HepG2 (cell line): ENCODE measurements around the gene PA2G4. TPM values are rescaled to one million over a fixed set of nuclear protein-coding genes. Genes with fewer than 3 reads are reported as not detected.

Experiments
- ATAC-seq: fragments of 200-7000 bp; cut with Tn5 transposase; 3 replicates; pipeline ENCODE4 v1.9.1; 2020; ENCODE audit warnings: mild to moderate bottlenecking, moderate library complexity
- BruUV-seq: library from RNA; stranded (reverse); fragments of 400-500 nt; replicated peaks from 2 replicates; lab custom pipeline; 2021; lab: Mats Ljungman, UMichigan
- CTCF ChIA-PET: fragments of 300-600 bp; formaldehyde crosslinking; extraction: SDS; loops from one replicate; lab custom pipeline; 2021; ENCODE audit warnings: low total read pairs, inconsistent platforms, low intra/inter-chr PET ratio; lab: Yijun Ruan, JAX
- POLR2A ChIA-PET: fragments of 350-600 bp; sonication (Branson Sonifier 250); formaldehyde crosslinking; loops from one replicate; lab custom pipeline; 2020; ENCODE audit warnings: antibody characterized with exemption, inconsistent platforms; lab: Yijun Ruan, JAX
- DNase-seq: peaks from one replicate; pipeline ENCODE4 v3.0.0-alpha.2; 2015; ENCODE audit warnings: low spot score
- FAIRE-seq: peaks from 3 replicates; lab custom pipeline; 2011; peaks lifted over from hg19 to GRCh38; lab: Jason Lieb, UNC
- H2AFZ ChIP-seq: one replicate; pipeline ENCODE4 v1.6.1; 2011; ENCODE audit warnings: low read length, inconsistent platforms
- H3K27ac ChIP-seq: fragments of 300-600 bp; 3 replicates; pipeline ENCODE4 v1.8.0; 2011; ENCODE audit warnings: mixed run types, mild to moderate bottlenecking, mixed read lengths, low read length, inconsistent platforms; ENCODE audit not compliant: insufficient read depth; ENCODE audit errors: extremely low read length
- H3K27me3 ChIP-seq, 2 experiments: fragments of 200-600 bp in 1 of 2; 2 replicates in 1 of 2; 3 replicates in 1 of 2; pipeline versions ENCODE4 v1.6.0 to v1.8.0; 2011; ENCODE audit warnings: low read length in 2 of 2, mild to moderate bottlenecking in 2 of 2, moderate library complexity in 2 of 2, inconsistent platforms in 1 of 2; ENCODE audit not compliant: insufficient read depth in 2 of 2, control insufficient read depth in 1 of 2
- H3K36me3 ChIP-seq, 2 experiments: fragments of 200-600 bp in 1 of 2; replicated peaks in 1 of 2; 2 replicates in 1 of 2; 3 replicates in 1 of 2; pipeline versions ENCODE4 v1.5.1 to v1.8.0; 2011; ENCODE audit warnings: low read length in 2 of 2, inconsistent platforms in 1 of 2; ENCODE audit not compliant: insufficient read depth in 2 of 2, control insufficient read depth in 1 of 2
- H3K4me1 ChIP-seq: 2 replicates; pipeline ENCODE4 v1.5.1; 2012; ENCODE audit warnings: low read length, inconsistent platforms; ENCODE audit not compliant: insufficient read depth
- H3K4me2 ChIP-seq: 2 replicates; pipeline ENCODE4 v1.6.0; 2011; ENCODE audit warnings: low read depth, low read length, inconsistent platforms
- H3K4me3 ChIP-seq, 3 experiments: fragments of 200-600 bp in 1 of 3; sonication (generic), shearing (Covaris generic) in 1 of 3; replicated peaks in 1 of 3; 2 replicates each; pipeline ENCODE4 v1.5.1; 2011 to 2016; ENCODE audit warnings: low read length in 3 of 3, inconsistent platforms in 2 of 3, low read depth in 2 of 3, mild to moderate bottlenecking in 2 of 3, control low read depth in 1 of 3, mixed read lengths in 1 of 3; ENCODE audit not compliant: insufficient read depth in 1 of 3
- H3K79me2 ChIP-seq: one replicate; pipeline ENCODE4 v1.6.1; 2011; ENCODE audit warnings: low read length, inconsistent platforms; ENCODE audit not compliant: insufficient read depth
- H3K9ac ChIP-seq: 2 replicates; pipeline ENCODE4 v1.6.0; 2011; ENCODE audit warnings: mild to moderate bottlenecking, low read depth, low read length, inconsistent platforms; ENCODE audit not compliant: insufficient read depth
- H3K9me3 ChIP-seq: 2 replicates; pipeline ENCODE4 v1.5.1; 2012; ENCODE audit warnings: mild to moderate bottlenecking, low read length
- H4K20me1 ChIP-seq: 2 replicates; pipeline ENCODE4 v1.6.0; 2011; ENCODE audit warnings: inconsistent platforms, mild to moderate bottlenecking, low read length, moderate library complexity; ENCODE audit not compliant: insufficient read depth
- AKAP8 ChIP-seq: sonication (generic); formaldehyde crosslinking; IDR thresholded peaks from 2 replicates; pipeline ENCODE4 v1.5.1; 2020; ENCODE audit warnings: mild to moderate bottlenecking, missing genetic modification reagents
- ARID5B ChIP-seq: IDR thresholded peaks from 2 replicates; pipeline ENCODE4 v1.4.0; 2020; ENCODE audit warnings: mild to moderate bottlenecking, missing genetic modification reagents
- CCAR2 ChIP-seq: fragments of 200-400 bp; formaldehyde crosslinking; optimal IDR thresholded peaks from 2 replicates; pipeline ENCODE3; 2018; ENCODE audit warnings: low read depth, mild to moderate bottlenecking, low read length, moderate library complexity
- CTCF ChIP-seq: sonication (generic); formaldehyde crosslinking; IDR thresholded peaks from 2 replicates; pipeline ENCODE4 v1.5.0; 2020; ENCODE audit warnings: mild to moderate bottlenecking, missing genetic modification reagents, moderate library complexity
- HDAC1 ChIP-seq: sonication (generic); formaldehyde crosslinking; IDR thresholded peaks from 2 replicates; pipeline ENCODE4 v1.5.1; 2020; ENCODE audit warnings: mild to moderate bottlenecking, missing genetic modification reagents
- HDAC2 ChIP-seq: sonication (generic); formaldehyde crosslinking; IDR thresholded peaks from 2 replicates; pipeline ENCODE4 v1.4.0; 2020; ENCODE audit warnings: missing genetic modification reagents
- LCORL ChIP-seq, 2 experiments: fragments of 450-650 bp in 1 of 2; sonication (generic) in 1 of 2; formaldehyde crosslinking in 1 of 2; IDR thresholded peaks; 2 replicates each; pipeline versions ENCODE4 v1.5.0 to v1.6.1; 2017 to 2020; ENCODE audit warnings: antibody characterized with exemption in 1 of 2, missing genetic modification reagents in 1 of 2
- MED8 ChIP-seq: sonication (generic); formaldehyde crosslinking; IDR thresholded peaks from 2 replicates; pipeline ENCODE4 v1.8.1; 2023; ENCODE audit warnings: mild to moderate bottlenecking, missing genetic modification reagents; ENCODE audit not compliant: insufficient replicate concordance
- NBN ChIP-seq: fragments of 450-650 bp; conservative IDR thresholded peaks from 2 replicates; pipeline ENCODE4 v1.6.1; 2017
- POGZ ChIP-seq: sonication (generic); formaldehyde crosslinking; IDR thresholded peaks from 2 replicates; pipeline ENCODE4 v1.4.0; 2020; ENCODE audit warnings: mild to moderate bottlenecking, missing genetic modification reagents
- SOX5 ChIP-seq: IDR thresholded peaks from 2 replicates; pipeline ENCODE4 v1.6.1; 2016; ENCODE audit warnings: borderline replicate concordance
- ZNF280D ChIP-seq: sonication (generic); formaldehyde crosslinking; IDR thresholded peaks from 2 replicates; pipeline ENCODE4 v1.5.1; 2020; ENCODE audit warnings: mild to moderate bottlenecking, missing genetic modification reagents
- ZNF652 ChIP-seq: IDR thresholded peaks from 2 replicates; pipeline ENCODE4 v1.6.1; 2016; ENCODE audit warnings: low read depth, borderline replicate concordance
- ZNF7 ChIP-seq: IDR thresholded peaks from 2 replicates; pipeline ENCODE4 v1.6.1; 2016; ENCODE audit warnings: missing biosample characterization, missing genetic modification reagents
- ZNF703 ChIP-seq: sonication (generic); formaldehyde crosslinking; IDR thresholded peaks from 2 replicates; pipeline ENCODE4 v1.5.1; 2020; ENCODE audit warnings: missing genetic modification reagents, mild to moderate bottlenecking, moderate library complexity, borderline replicate concordance
- WGBS: methylation state at CpG from one replicate; pipeline ENCODE4 v1.1.6; 2017; ENCODE audit warnings: low lambda C conversion rate; 5-methylcytosine and 5-hydroxymethylcytosine counted together
- in situ Hi-C: cut with HindIII; loops from 2 replicates; pipeline ENCODE4 v1.10.0; 2017; ENCODE audit warnings: low pct_unique_long_range_greater_than_20kb; ENCODE audit not compliant: extremely low pct_ligation_motif_present
- intact Hi-C: fragments of 100-400 bp; cut with micrococcal nuclease; formaldehyde crosslinking; loops from one replicate; pipeline ENCODE4 v1.10.0; 2022; ENCODE audit not compliant: unreplicated experiment
- polyA plus RNA-seq, 8 experiments: library from polyadenylated mRNA; depleted of rRNA in 3 of 8; stranded (reverse) in 7 of 8; unstranded in 1 of 8; fragments of >200 nt; fragmentation: Illumina TruSeq in 4 of 8; extraction: Trizol in 4 of 8; gene quantifications; 2 replicates each; pipeline versions ENCODE4 v1.2.1 to v1.2.3, GENCODE V29; 2011 to 2016; ENCODE audit warnings: low read depth in 4 of 8, missing spikeins in 1 of 8, mixed read lengths in 1 of 8; ENCODE audit not compliant: insufficient read depth in 1 of 8
- total RNA-seq, 5 experiments: library from RNA; depleted of rRNA; stranded (reverse); fragments of >200 nt; fragmentation: Illumina TruSeq; extraction: Trizol; gene quantifications; 2 replicates each; pipeline ENCODE4 v1.2.3, GENCODE V29; 2016; ENCODE audit warnings: low read depth in 1 of 5

The PA2G4 gene
- total and polyA plus RNA-seq, 2 of the 13 experiments (the other 11 are each of a cell fraction or from before 2014, with no cell fraction given) = 147 to 240 TPM

- TF ChIP-seq MED8 (CRISPR knock-in tag) = no peak
- no peak for TF ChIP-seq ZNF652 (CRISPR knock-in tag)
- TF ChIP-seq ZNF280D (CRISPR knock-in tag) = no peak
- TF ChIP-seq HDAC1 (CRISPR knock-in tag) = no peak
- TF ChIP-seq ZNF703 = no peak
- no peak for TF ChIP-seq POGZ (CRISPR knock-in tag)
- TF ChIP-seq, all 625 proteins: peak for 10
These were observed 22.0 kb upstream of the PA2G4 start (continued) for GRCh38 chr12:56082382-56082781.

GRCh38 chr12:56082967-56083366, 21.4 kb upstream of the PA2G4 start:
- ChIA-PET CTCF (no interaction called here), POLR2A (interaction anchor here (3.7 to 10.2 kb wide), 4 partner anchors 8 to 35 kb away, joined by 37 to 279 read pairs (median 81); partner anchors contain the start of genes PA2G4, RPL41 and ZC3H10)
- peak overlapping the region; percentile 96 for H3K9ac ChIP-seq
- peaks cover 38% of the 10 kb centered on the region for H3K79me2 ChIP-seq
- H3K9me3 ChIP-seq = no peaks in the 10 kb centered on the region
- peak overlapping the region; percentile 98 for H3K4me2 ChIP-seq
- peak; percentile 48 for DNase-seq
- no TSS peak for BruUV-seq
- in situ Hi-C loops = no loop called here
- peaks cover 26 to 44% of the 10 kb centered on the region in 2 experiments for H3K36me3 ChIP-seq
- H3K4me1 ChIP-seq = peaks cover 57% of the 10 kb centered on the region
- 50% methylated on average over 1 of the region's 3 CpGs for WGBS
- peak overlapping the region; percentile 44 to 96 (median 91) for H3K4me3 ChIP-seq
- H4K20me1 ChIP-seq = peaks cover 16% of the 10 kb centered on the region
- ATAC-seq = no peak
- no peak for FAIRE-seq
- intact Hi-C loops = no loop called here
- H3K27ac ChIP-seq = peak overlapping the region; percentile 99
- H3K27me3 ChIP-seq = no peaks in the 10 kb centered on the region; a peak in 1 of 5 replicates
- no peak overlapping the region for H2AFZ ChIP-seq
- TF ChIP-seq SOX5 (CRISPR knock-in tag) (peak; percentile 24; the same call in 1 of the 2 replicates), NBN (no peak), ARID5B (CRISPR knock-in tag) (no peak), ZNF7 (CRISPR knock-in tag) (no peak), LCORL (IDR thresholded peaks at IDR 0.05) (no peak), LCORL (CRISPR knock-in tag; IDR thresholded peaks at IDR 0.05) (0 out of 2 replicates have a peak, but pooled peaks have one; percentile 31), AKAP8 (CRISPR knock-in tag) (no peak), CTCF (CRISPR knock-in tag) (no peak), CCAR2 (peak; percentile 2), HDAC2 (CRISPR knock-in tag) (0 out of 2 replicates have a peak, but pooled peaks have one; percentile 0)
